ENCODE results near the gene E2F1. TPM values are rescaled to one million over a fixed set of nuclear protein-coding genes. Genes with fewer than 3 reads are reported as not detected.

The E2F1 gene
- total RNA-seq, 2 donors from 2014 or later, result 4.6 to 23.3 TPM

DNA sequence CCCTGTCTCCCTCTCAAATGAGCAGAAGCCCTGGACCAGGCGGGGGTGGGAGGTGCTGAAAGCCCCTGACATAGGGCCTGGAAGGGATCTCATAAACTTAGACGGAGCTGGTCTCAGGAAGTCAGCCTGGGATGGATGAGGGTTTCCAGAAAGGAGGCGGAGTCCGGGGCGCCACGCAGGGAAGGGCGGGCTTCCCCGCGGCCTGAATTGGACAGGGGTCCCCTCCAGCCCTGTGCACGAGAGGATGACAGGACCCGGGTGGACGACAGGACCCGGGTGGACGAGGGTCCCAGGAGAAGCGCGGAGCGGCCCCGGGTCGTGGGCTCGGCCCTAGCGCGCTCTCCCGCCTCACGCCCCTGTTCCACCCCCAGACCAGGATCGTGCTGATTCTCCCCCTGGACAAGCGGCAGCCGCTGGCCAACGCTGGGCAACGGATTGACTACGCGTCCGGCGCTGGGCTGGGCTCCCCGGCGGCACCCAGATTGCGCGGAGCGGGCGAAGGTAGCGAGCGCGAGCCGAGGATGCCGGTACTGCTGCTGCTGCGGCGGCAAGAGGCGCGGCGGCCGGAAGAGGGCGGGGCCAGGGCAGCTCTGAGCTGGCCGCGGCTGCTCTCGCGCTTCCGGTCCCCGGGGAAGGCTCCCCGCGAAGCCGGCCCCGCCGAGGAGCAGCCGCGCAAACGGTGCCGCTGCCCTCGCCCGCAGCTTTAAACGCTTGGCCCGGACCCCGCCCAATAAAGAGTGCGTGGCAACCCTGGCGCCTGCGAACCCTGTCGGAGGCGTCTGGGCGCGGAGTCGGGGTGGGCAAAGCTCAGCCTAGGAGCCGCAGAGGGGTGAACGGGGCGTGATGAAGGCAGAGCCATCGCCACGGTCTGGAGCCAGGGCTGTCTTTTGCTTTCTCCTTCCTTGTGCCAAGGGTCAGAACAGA is 22.8 kb downstream of the E2F1 start:
- Histone ChIP-seq H3K9ac (ENCODE audit: low read depth in 2 of 2, low read length in 2 of 2) (peak overlapping the region; percentile 85 to 89), H3K27ac (peak overlapping the region; percentile 74), H3K27me3 (no peaks in the 10 kb centered on the region), H3K4me3 (peak overlapping the region; percentile 55), H3K4me1 (peaks cover 17% of the 10 kb centered on the region), H3K36me3 (no peaks in the 10 kb centered on the region), H3K9me3 (no peaks in the 10 kb centered on the region)
- peak; percentile 86 for DNase-seq
- intact Hi-C loops (cut with DNase I), result no loop called here
- TF ChIP-seq, protein P1, sequence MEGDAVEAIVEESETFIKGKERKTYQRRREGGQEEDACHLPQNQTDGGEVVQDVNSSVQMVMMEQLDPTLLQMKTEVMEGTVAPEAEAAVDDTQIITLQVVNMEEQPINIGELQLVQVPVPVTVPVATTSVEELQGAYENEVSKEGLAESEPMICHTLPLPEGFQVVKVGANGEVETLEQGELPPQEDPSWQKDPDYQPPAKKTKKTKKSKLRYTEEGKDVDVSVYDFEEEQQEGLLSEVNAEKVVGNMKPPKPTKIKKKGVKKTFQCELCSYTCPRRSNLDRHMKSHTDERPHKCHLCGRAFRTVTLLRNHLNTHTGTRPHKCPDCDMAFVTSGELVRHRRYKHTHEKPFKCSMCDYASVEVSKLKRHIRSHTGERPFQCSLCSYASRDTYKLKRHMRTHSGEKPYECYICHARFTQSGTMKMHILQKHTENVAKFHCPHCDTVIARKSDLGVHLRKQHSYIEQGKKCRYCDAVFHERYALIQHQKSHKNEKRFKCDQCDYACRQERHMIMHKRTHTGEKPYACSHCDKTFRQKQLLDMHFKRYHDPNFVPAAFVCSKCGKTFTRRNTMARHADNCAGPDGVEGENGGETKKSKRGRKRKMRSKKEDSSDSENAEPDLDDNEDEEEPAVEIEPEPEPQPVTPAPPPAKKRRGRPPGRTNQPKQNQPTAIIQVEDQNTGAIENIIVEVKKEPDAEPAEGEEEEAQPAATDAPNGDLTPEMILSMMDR (IDR thresholded peaks at IDR 0.05), result no peak

DNA sequence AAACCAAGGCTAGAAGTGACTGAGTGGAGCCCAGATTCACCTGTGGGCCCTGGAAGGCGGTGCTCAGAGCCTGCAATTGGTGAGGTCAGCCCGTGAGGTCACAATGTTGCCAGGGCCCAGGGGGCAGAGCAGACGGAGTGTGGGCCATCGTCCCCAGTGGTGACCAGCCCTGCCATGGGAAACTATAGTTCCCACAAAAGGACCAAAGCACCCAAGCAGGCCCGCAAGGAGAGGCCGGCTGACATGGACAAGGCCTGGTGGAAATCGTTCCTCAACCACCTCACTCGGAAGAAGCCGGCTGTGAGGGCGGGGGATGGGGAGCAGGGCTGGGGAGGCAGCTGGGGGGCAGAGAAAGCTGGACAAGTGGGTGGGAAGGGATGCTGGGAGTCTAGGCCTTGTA is 24.0 kb downstream of the E2F1 start, which contains the start of gene C20orf144:
Gene C20orf144 (plus strand): TSS at position 156 of the 400 bp plus-strand sequence. CDS start 19 bp downstream, at position 175.
- peak within 1 kb of the TSS; percentile 85 to 89 for H3K9ac ChIP-seq (ENCODE audit: low read depth in 2 of 2, low read length in 2 of 2)
- intact Hi-C loops (cut with DNase I), result no loop called here
- peak within 1 kb of the TSS; percentile 74 for H3K27ac ChIP-seq
- peaks cover 8% of the 10 kb centered on the region for H3K4me1 ChIP-seq
- no peak for DNase-seq
- TF ChIP-seq, protein P1 (IDR thresholded peaks at IDR 0.05), result no peak
- H3K4me3 ChIP-seq, result peak within 1 kb of the TSS; percentile 55
- no peaks in the 10 kb centered on the region for H3K36me3 ChIP-seq
- H3K9me3 ChIP-seq, result no peaks in the 10 kb centered on the region
- no peaks in the 10 kb centered on the region for H3K27me3 ChIP-seq

DNA sequence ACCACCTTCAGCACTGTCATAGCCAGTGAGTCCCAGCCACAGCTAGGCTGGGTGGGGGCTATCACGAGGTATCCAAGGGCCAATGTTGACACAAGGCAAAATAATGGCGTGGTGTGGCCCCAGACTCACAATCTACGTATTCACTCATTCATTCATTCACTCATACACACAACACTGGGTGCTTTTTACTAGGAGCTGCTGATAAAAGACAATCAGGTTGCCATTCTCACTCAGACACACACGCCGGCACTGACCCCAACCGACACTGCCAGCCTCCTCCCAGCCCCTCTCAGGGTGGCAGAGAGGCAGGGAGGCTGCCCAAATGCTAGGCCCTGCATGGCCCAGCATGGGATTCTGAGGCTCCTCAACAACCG is 25.5 kb downstream of the E2F1 start:
- peak overlapping the region in 1 of 2 donors; percentile 17 for H3K9ac ChIP-seq (ENCODE audit: low read depth in 2 of 2, low read length in 2 of 2)
- H3K27me3 ChIP-seq, result no peaks in the 10 kb centered on the region
- no peak for DNase-seq
- H3K9me3 ChIP-seq, result no peaks in the 10 kb centered on the region
- H3K36me3 ChIP-seq, result no peaks in the 10 kb centered on the region
- TF ChIP-seq, protein P1 (IDR thresholded peaks at IDR 0.05), result no peak
- intact Hi-C loops (cut with DNase I), result no loop called here
- H3K27ac ChIP-seq, result no peak overlapping the region
- H3K4me3 ChIP-seq, result no peak overlapping the region
- peaks cover under 1% of the 10 kb centered on the region for H3K4me1 ChIP-seq

DNA sequence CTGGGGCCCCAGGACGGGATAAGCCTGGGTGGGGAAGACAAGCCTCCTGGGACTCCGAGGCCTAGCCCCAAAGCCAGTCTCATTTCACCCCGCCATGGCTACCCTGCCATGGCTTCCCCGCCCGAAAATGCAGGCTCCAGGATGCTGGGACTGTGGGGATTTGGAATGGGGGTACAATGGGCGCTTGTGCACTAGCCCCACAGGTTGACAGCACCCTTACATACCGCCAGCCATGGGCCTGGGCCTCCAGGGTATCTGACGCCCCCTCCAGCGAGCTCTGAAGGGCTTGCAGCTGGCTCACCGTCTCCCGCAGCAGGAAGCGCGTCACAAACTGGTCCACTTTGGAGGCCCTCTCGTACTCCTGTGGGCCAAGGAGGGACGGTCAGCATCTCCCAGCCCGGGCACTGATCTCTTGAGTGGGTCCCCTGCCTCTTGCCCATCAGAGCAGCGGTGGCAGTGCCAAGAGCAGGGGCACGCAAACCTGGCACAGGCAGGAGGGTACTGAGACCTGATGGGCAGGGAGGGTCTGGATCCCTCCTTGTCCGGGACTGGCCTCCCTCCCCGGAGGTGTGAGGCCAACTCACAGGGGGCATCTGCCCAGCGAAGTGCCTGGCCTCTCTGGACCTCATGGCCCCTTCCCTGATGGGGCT is 26.0 kb downstream of the E2F1 start:
- Histone ChIP-seq H3K4me3 (no peak overlapping the region), H3K27me3 (no peaks in the 10 kb centered on the region), H3K9me3 (no peaks in the 10 kb centered on the region), H3K36me3 (no peaks in the 10 kb centered on the region), H3K4me1 (no peaks in the 10 kb centered on the region), H3K9ac (ENCODE audit: low read depth in 2 of 2, low read length in 2 of 2) (no peak overlapping the region), H3K27ac (no peak overlapping the region)
- no peak for DNase-seq
- TF ChIP-seq, protein P1 (IDR thresholded peaks at IDR 0.05), result no peak
- intact Hi-C loops (cut with DNase I), result no loop called here

DNA sequence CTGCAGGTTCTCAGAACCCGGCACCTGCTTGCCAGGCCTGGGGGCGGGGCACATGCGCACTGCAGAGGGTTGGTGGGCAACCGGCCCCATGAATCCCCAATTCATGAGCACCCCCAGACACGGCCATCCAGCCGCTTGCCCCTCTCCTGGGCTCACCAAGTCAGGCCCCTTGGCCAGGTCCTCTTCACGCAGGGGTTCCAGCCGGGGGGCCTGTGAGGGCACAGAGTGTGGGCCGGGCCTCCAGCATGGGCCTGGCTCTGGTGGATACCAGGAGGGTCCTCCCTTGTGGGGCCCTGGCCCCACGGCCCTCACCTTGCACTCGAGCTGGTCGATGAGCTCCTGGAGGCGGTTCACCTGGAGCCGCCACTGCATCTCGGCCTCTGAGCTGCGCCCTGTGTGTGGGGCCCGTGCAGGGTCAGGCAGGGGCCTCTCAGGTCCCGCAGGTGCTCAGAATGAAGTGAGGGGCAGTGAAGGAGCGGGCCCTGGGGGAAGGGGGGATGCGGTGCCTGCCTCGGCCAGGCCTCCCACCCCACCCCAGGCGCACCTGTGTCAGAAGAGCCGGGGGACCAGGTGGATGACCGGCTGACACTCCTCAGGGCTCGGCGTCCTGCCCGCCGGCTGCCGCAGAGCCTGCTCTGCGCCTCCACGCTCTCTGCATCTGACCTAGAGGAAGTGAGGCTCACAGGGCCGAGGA is 26.7 kb downstream of the E2F1 start:
- Histone ChIP-seq H3K27ac (no peak overlapping the region), H3K4me3 (no peak overlapping the region), H3K27me3 (no peaks in the 10 kb centered on the region), H3K36me3 (no peaks in the 10 kb centered on the region), H3K9ac (ENCODE audit: low read depth in 2 of 2, low read length in 2 of 2) (no peak overlapping the region), H3K4me1 (no peaks in the 10 kb centered on the region), H3K9me3 (no peaks in the 10 kb centered on the region)
- peak; percentile 17 for DNase-seq
- TF ChIP-seq, protein P1 (IDR thresholded peaks at IDR 0.05), result no peak
- intact Hi-C loops (cut with DNase I), result no loop called here

All from colonic mucosa (tissue), 4 donors.